B cell (primary cell): ENCODE results near the gene MBNL2. TPM values are rescaled to one million over a fixed set of nuclear protein-coding genes. Genes with fewer than 3 reads are reported as not detected.

ENCODE experiments used
- ATAC-seq: fragments of 200-7000 bp; cut with Tn5 transposase; one replicate; pipeline ENCODE4 v1.10.0; 2021; ENCODE audit warnings: low read depth, mild to moderate bottlenecking, moderate number of reproducible peaks, moderate library complexity
- CTCF ChIA-PET: fragments of 350-600 bp; sonication (Branson Sonifier 250); formaldehyde crosslinking; loops from one replicate; lab custom pipeline; 2021; ENCODE audit warnings: antibody characterized with exemption, inconsistent platforms; lab: Charles Lee
- POLR2A ChIA-PET: fragments of 350-600 bp; sonication (Branson Sonifier 250); formaldehyde crosslinking; loops from one replicate; lab custom pipeline; 2021; ENCODE audit warnings: antibody characterized with exemption; lab: Charles Lee
- DNase-seq: peaks from one replicate; pipeline ENCODE4 v3.0.0; 2013
- H2AFZ ChIP-seq: 2 replicates; pipeline ENCODE4 v1.6.1; 2012; ENCODE audit warnings: mild to moderate bottlenecking, low read depth, low read length; ENCODE audit not compliant: insufficient read depth, poor library complexity, severe bottlenecking
- H3K27ac ChIP-seq, 2 donors: 1 replicate in 1 of 2; 2 replicates in 1 of 2; pipeline ENCODE4 v1.5.1; 2012 to 2013; ENCODE audit warnings: low read length in 2 of 2, mild to moderate bottlenecking in 2 of 2, moderate library complexity in 1 of 2
- H3K27me3 ChIP-seq, 4 experiments: fragments of 200-600 bp in 1 of 4; sonication (generic) in 1 of 4; replicated peaks in 1 of 4; 1 replicate in 2 of 4; 2 replicates in 2 of 4; pipeline versions ENCODE4 v1.6.1 to v1.7.0; 2013 to 2016; ENCODE audit warnings: low read length in 3 of 4, mild to moderate bottlenecking in 2 of 4, mixed read lengths in 1 of 4, moderate library complexity in 1 of 4; ENCODE audit not compliant: insufficient read depth in 4 of 4, control insufficient read depth in 3 of 4; ENCODE audit errors: control extremely low read depth in 1 of 4
- H3K36me3 ChIP-seq, 2 experiments: replicated peaks in 1 of 2; 1 replicate in 1 of 2; 2 replicates in 1 of 2; pipeline versions ENCODE4 v1.6.1 to v1.7.1; 2013; ENCODE audit warnings: low read length in 1 of 2; ENCODE audit not compliant: insufficient read depth in 2 of 2, control insufficient read depth in 1 of 2; ENCODE audit errors: control extremely low read depth in 1 of 2, extremely low read depth in 1 of 2
- H3K4me1 ChIP-seq, 2 donors: fragments of 200-600 bp in 1 of 2; sonication (generic) in 1 of 2; 1 replicate in 1 of 2; 2 replicates in 1 of 2; pipeline versions ENCODE4 v1.5.1 to v1.6.1; 2013 to 2017; ENCODE audit warnings: low read length in 2 of 2; ENCODE audit not compliant: control insufficient read depth in 2 of 2, insufficient read depth in 2 of 2
- H3K4me2 ChIP-seq: replicated peaks from 2 replicates; pipeline ENCODE3; 2012; ENCODE audit warnings: mild to moderate bottlenecking, low read depth, low read length; ENCODE audit not compliant: poor library complexity, severe bottlenecking
- H3K4me3 ChIP-seq, 5 experiments: fragments of 200-600 bp in 1 of 5; sonication (generic) in 1 of 5; 1 replicate in 3 of 5; 2 replicates in 2 of 5; pipeline versions ENCODE4 v1.5.1 to v1.7.0; 2011 to 2016; ENCODE audit warnings: low read length in 4 of 5, mild to moderate bottlenecking in 4 of 5, low read depth in 2 of 5, control low read depth in 1 of 5, moderate library complexity in 1 of 5; ENCODE audit not compliant: insufficient read depth in 1 of 5; ENCODE audit errors: control extremely low read depth in 1 of 5, extremely low read depth in 1 of 5
- H3K79me2 ChIP-seq: fragments of 200-600 bp; sonication (generic); one replicate; pipeline ENCODE4 v1.6.0; 2016; ENCODE audit warnings: low read length; ENCODE audit not compliant: control insufficient read depth, insufficient read depth
- H3K9ac ChIP-seq: fragments of 200-600 bp; sonication (generic); 2 replicates; pipeline ENCODE4 v1.6.1; 2017; ENCODE audit warnings: mild to moderate bottlenecking, low read length, moderate library complexity
- H3K9me3 ChIP-seq, 3 donors: one replicate each; pipeline versions ENCODE4 v1.6.1 to v1.7.1; 2013; ENCODE audit warnings: low read length in 2 of 3; ENCODE audit not compliant: control insufficient read depth in 2 of 3, insufficient read depth in 1 of 3; ENCODE audit errors: control extremely low read depth in 1 of 3
- H4K20me1 ChIP-seq: 2 replicates; pipeline ENCODE4 v1.6.0; 2012; ENCODE audit warnings: mild to moderate bottlenecking, low read length; ENCODE audit not compliant: insufficient read depth, control insufficient read depth, poor library complexity, severe bottlenecking
- H3K27ac Mint-ChIP-seq: one replicate; pipeline ENCODE4 v1.8.0; 2021; ENCODE audit warnings: mixed read lengths
- H3K27me3 Mint-ChIP-seq: one replicate; pipeline ENCODE4 v1.8.0; 2021; ENCODE audit warnings: mixed read lengths
- H3K4me1 Mint-ChIP-seq: one replicate; pipeline ENCODE4 v1.8.0; 2021; ENCODE audit warnings: mixed read lengths
- H3K4me3 Mint-ChIP-seq: one replicate; pipeline ENCODE4 v1.8.0; 2021; ENCODE audit warnings: mixed read lengths
- H3K9me3 Mint-ChIP-seq: one replicate; pipeline ENCODE4 v1.8.0; 2022; ENCODE audit warnings: mixed read lengths; ENCODE audit not compliant: insufficient read depth
- CTCF ChIP-seq: fragments of 200-600 bp; IDR thresholded peaks from one replicate; pipeline ENCODE4 v1.8.0; 2022; ENCODE audit warnings: antibody characterized with exemption, mild to moderate bottlenecking
- EZH2 ChIP-seq: IDR thresholded peaks from 2 replicates; pipeline ENCODE4 v1.6.1; 2012; ENCODE audit warnings: borderline replicate concordance, low read depth, mild to moderate bottlenecking, moderate library complexity, low read length; ENCODE audit not compliant: insufficient read depth, poor library complexity, severe bottlenecking
- WGBS: methylation state at CpG from one replicate; pipeline ENCODE4 v1.1.5; 2013; ENCODE audit warnings: missing lambda C conversion rate; ENCODE audit not compliant: insufficient coverage; 5-methylcytosine and 5-hydroxymethylcytosine counted together
- intact Hi-C: fragments of 100-400 bp; cut with micrococcal nuclease; formaldehyde crosslinking; loops from one replicate; pipeline ENCODE4 v1.10.0; 2022
- polyA plus RNA-seq: library from polyadenylated mRNA; depleted of rRNA; stranded (reverse); fragments of >200 nt; gene quantifications from 2 replicates; pipeline ENCODE4 v1.2.3, GENCODE V29; 2012
- total RNA-seq, 2 donors: library from RNA; stranded (reverse); fragments of 120-200 nt in 1 of 2; gene quantifications; 1 replicate in 1 of 2; 2 replicates in 1 of 2; pipeline versions ENCODE4 v1.2.3 to v1.2.4, GENCODE V29; 2013 to 2022

MBNL2 gene
- total and polyA plus RNA-seq, 2 donors (not counting 1 experiment from before 2014, with no cell fraction given): 6.9 to 50.1 TPM

DNA sequence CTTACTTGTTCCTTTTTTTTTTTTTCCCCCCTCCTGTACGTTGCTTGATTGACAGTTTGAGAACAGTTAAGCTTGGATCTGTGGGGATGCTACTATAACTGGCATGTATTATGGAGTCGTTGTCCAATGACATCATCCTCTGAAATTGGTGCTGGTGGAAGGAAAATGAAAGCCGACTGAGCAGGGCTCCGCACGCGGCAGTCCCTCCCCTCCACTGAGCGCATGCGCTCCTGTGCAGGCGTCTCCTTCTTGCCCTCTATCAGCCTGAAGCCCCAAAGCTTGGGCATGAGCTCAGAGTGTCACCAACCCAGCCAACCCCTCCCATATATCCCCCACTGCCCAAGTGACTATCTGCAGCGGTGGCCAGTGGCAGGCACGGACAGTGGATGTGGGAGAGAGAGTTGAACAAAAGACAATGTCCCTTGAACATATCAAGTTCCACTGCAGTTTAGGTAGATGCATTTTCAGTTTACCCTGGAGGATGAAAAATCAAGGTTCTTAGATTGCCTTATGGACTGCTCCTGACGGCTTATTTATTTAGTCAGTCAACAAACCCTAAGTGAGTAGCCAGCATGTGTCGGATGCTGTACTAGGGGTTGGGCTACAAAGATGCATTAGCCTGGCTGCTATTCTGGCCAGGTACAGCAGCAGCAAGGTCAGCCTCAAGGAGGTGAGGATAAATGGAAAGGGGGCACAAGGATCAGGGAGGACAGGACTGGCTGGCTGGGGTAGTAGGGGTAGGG lies 20.8 kb downstream of the MBNL2 start:
- H3K9me3 ChIP-seq: no peaks in the 10 kb centered on the region
- Mint-ChIP-seq H3K9me3 (no peaks in the 10 kb centered on the region), H3K27ac (no peak overlapping the region), H3K4me1 (peaks cover 56% of the 10 kb centered on the region), H3K27me3 (no peaks in the 10 kb centered on the region), H3K4me3 (no peak overlapping the region)
- no peaks in the 10 kb centered on the region for H3K4me1 ChIP-seq
- ChIA-PET CTCF (no interaction called here), POLR2A (no interaction called here)
- H3K9ac ChIP-seq: no peak overlapping the region
- DNase-seq (no peak), ATAC-seq (no peak)
- H3K36me3 ChIP-seq: peaks cover 0 to 10% of the 10 kb centered on the region in 2 experiments
- H2AFZ ChIP-seq: no peak overlapping the region
- intact Hi-C loops: no loop called here
- H3K27ac ChIP-seq: no peak overlapping the region
- H3K79me2 ChIP-seq: peaks cover 79% of the 10 kb centered on the region
- 96% methylated on average over 2 of the region's 13 CpGs for WGBS
- no peak for TF ChIP-seq EZH2
- no peak for TF ChIP-seq CTCF
- H3K4me2 ChIP-seq: no peak overlapping the region
- peaks cover 84% of the 10 kb centered on the region for H4K20me1 ChIP-seq
- H3K27me3 ChIP-seq: no peaks in the 10 kb centered on the region
- H3K4me3 ChIP-seq: no peak overlapping the region
